Pancreas (tissue), 10 donors: ENCODE measurements around the gene STRADA. TPM values are rescaled to one million over a fixed set of nuclear protein-coding genes. Genes with fewer than 3 reads are reported as not detected.

Experiments
- ATAC-seq, 4 donors: fragments of 200-7000 bp; cut with Tn5 transposase; one replicate each; pipeline versions ENCODE4 v1.8.0 to v1.9.1; 2020; ENCODE audit warnings: mild to moderate bottlenecking in 4 of 4, moderate library complexity in 4 of 4
- DNase-seq, 6 donors: peaks; one replicate each; pipeline ENCODE4 v3.0.0-alpha.2; 2020
- FAIRE-seq: peaks from 2 replicates; lab custom pipeline; 2012; peaks lifted over from hg19 to GRCh38; lab: Jason Lieb, UNC
- H3K27ac ChIP-seq, 4 donors: fragments of 200-600 bp; sonication (generic); 1 replicate in 3 of 4; 2 replicates in 1 of 4; pipeline versions ENCODE4 v1.5.0 to v1.8.0; 2020
- H3K27me3 ChIP-seq, 4 donors: fragments of 200-600 bp; one replicate each; pipeline ENCODE4 v1.8.0; 2021
- H3K36me3 ChIP-seq, 3 donors: fragments of 200-600 bp; sonication (generic) in 1 of 3; one replicate each; pipeline versions ENCODE4 v1.5.0 to v1.8.0; 2020 to 2021
- H3K4me1 ChIP-seq, 3 donors: fragments of 200-600 bp; one replicate each; pipeline ENCODE4 v1.8.0; 2021
- H3K4me3 ChIP-seq, 4 donors: fragments of 200-600 bp; sonication (generic) in 2 of 4; one replicate each; pipeline versions ENCODE4 v1.5.0 to v1.8.0; 2020 to 2021
- H3K9me3 ChIP-seq, 4 donors: fragments of 200-600 bp; one replicate each; pipeline ENCODE4 v1.8.0; 2021
- CTCF ChIP-seq, 4 donors: fragments of 200-600 bp; sonication (generic) in 3 of 4; IDR thresholded peaks; one replicate each; pipeline versions ENCODE4 v1.5.0 to v1.8.0; 2021; ENCODE audit warnings: antibody characterized with exemption in 4 of 4
- WGBS, 2 donors: extraction: QIAGEN DNeasy Blood & Tissue Kit; methylation state at CpG; one replicate each; pipeline ENCODE4 v1.1.7; 2013; 5-methylcytosine and 5-hydroxymethylcytosine counted together
- intact Hi-C, 3 donors: fragments of 100-400 bp; cut with DNase I; formaldehyde crosslinking; loops; one replicate each; pipeline versions ENCODE4 v1.11.1 to v1.14.2; 2022
- polyA plus RNA-seq, 2 donors: library from polyadenylated mRNA; stranded (reverse); fragments of 200-250 nt; gene quantifications; one replicate each; pipeline ENCODE4 v1.2.3, GENCODE V29; 2013
- total RNA-seq, 6 donors: library from RNA; stranded (reverse); fragmentation: NEBNext Ultra II Directional in 4 of 6; extraction: Animal tissue kit (Norgen Biotek cat#: 25700) in 4 of 6; gene quantifications; one replicate each; pipeline versions ENCODE4 v1.2.1 to v1.2.4, GENCODE V29; 2021 to 2023
- donor health status: healthy with polysubstance abuse.
- donor health status: DM: no; HTN: no; CAD: no; lungs with moderate emphysema.
- donor health status: DM: no; HTN: no; CAD: no.
- donor health status: control.
- donor health status: control.
- donor health status: Bipolar disorder and iron deficiency.
- donor health status: DM: yes; HTN: yes; CAD: no.
- donor health status: DM: no; HTN: no; CAD: no.
- donor health status: DM: no; HTN: no; CAD: no.
- donor health status: DM: yes; HTN: yes; CAD: no.

STRADA gene
- total and polyA plus RNA-seq, 8 donors: 8.3 to 26.7 (median 13.9) TPM

- FAIRE-seq (no peak), ATAC-seq (no peak)
Observed at GRCh38 chr17:63718988-63719387, 22.6 kb downstream of the STRADA start.

GRCh38 chr17:63716426-63716825, 25.2 kb downstream of the STRADA start:
- FAIRE-seq: no peak
- TF ChIP-seq CTCF (IDR thresholded peaks at IDR 0.05): no peak
- ATAC-seq: no peak
- Histone ChIP-seq H3K4me1 (no peaks in the 10 kb centered on the region), H3K4me3 (no peak overlapping the region), H3K27ac (no peak overlapping the region), H3K9me3 (no peaks in the 10 kb centered on the region), H3K27me3 (no peaks in the 10 kb centered on the region), H3K36me3 (peaks cover 0 to 4% (median 0%) of the 10 kb centered on the region in 3 donors)
- intact Hi-C loops: no loop called here
- DNase-seq: no peak
- WGBS, 2 donors: 93% methylated on average over 3 of the region's 3 CpGs

More at GRCh38 chr17:63718988-63719387, 22.6 kb downstream of the STRADA start:
- no peak for TF ChIP-seq CTCF (IDR thresholded peaks at IDR 0.05)
- H3K9me3 ChIP-seq: no peaks in the 10 kb centered on the region
- no peak overlapping the region for H3K27ac ChIP-seq
- WGBS, 2 donors: 83 to 84% methylated on average over 5 of the region's 5 CpGs
- no peaks in the 10 kb centered on the region for H3K36me3 ChIP-seq
- no peaks in the 10 kb centered on the region for H3K27me3 ChIP-seq
- intact Hi-C loops: no loop called here
- no peak overlapping the region for H3K4me3 ChIP-seq
- H3K4me1 ChIP-seq: no peaks in the 10 kb centered on the region
- no peak for DNase-seq

GRCh38 chr17:63714550-63715277, 26.9 kb downstream of the STRADA start:
- Histone ChIP-seq H3K4me3 (no peak overlapping the region), H3K27me3 (no peaks in the 10 kb centered on the region), H3K9me3 (no peaks in the 10 kb centered on the region), H3K27ac (no peak overlapping the region), H3K4me1 (peaks cover 0 to 5% (median under 1%) of the 10 kb centered on the region in 3 donors), H3K36me3 (peaks cover 0 to 4% (median 0%) of the 10 kb centered on the region in 3 donors)
- 80 to 86% methylated on average over 10 of the region's 10 CpGs for WGBS, 2 donors
- intact Hi-C loops: no loop called here
- ATAC-seq (no peak), FAIRE-seq (no peak), DNase-seq (peak in 1 of 6 donors; percentile 4)
- TF ChIP-seq CTCF (IDR thresholded peaks at IDR 0.05): no peak

GRCh38 chr17:63709110-63709509, 32.5 kb downstream of the STRADA start:
- intact Hi-C loops: loop anchor here in 1 of 3 donors (10.0 kb wide), 1 partner anchor 274 kb away; no protein-coding TSS in a partner anchor
- 92 to 96% methylated on average over 6 of the region's 6 CpGs for WGBS, 2 donors
- no peak for DNase-seq
- H3K27me3 ChIP-seq: no peaks in the 10 kb centered on the region
- peaks cover 0 to 10% (median 5%) of the 10 kb centered on the region in 3 donors for H3K4me1 ChIP-seq
- ATAC-seq: no peak
- H3K4me3 ChIP-seq: no peak overlapping the region
- FAIRE-seq: no peak
- H3K36me3 ChIP-seq: peaks cover 0 to 4% (median 0%) of the 10 kb centered on the region in 3 donors
- H3K27ac ChIP-seq: peak overlapping the region in 1 of 4 donors; percentile 75
- no peak for TF ChIP-seq CTCF (IDR thresholded peaks at IDR 0.05)
- no peaks in the 10 kb centered on the region for H3K9me3 ChIP-seq

GRCh38 chr17:63707151-63707550, 34.4 kb downstream of the STRADA start:
- FAIRE-seq: no peak
- peaks cover 0 to 2% (median 0%) of the 10 kb centered on the region in 3 donors for H3K36me3 ChIP-seq
- no peak overlapping the region for H3K4me3 ChIP-seq
- WGBS, 2 donors: 90% methylated on average over 11 of the region's 11 CpGs
- intact Hi-C loops: loop anchor here in 1 of 3 donors (10.0 kb wide), 1 partner anchor 272 kb away; no protein-coding TSS in a partner anchor
- peaks cover 0 to 10% (median 5%) of the 10 kb centered on the region in 3 donors for H3K4me1 ChIP-seq
- ATAC-seq: no peak
- TF ChIP-seq CTCF (IDR thresholded peaks at IDR 0.05): no peak
- DNase-seq: no peak
- H3K27ac ChIP-seq: no peak overlapping the region
- no peaks in the 10 kb centered on the region for H3K9me3 ChIP-seq
- H3K27me3 ChIP-seq: no peaks in the 10 kb centered on the region
